DMS 273 treated with DMSO at 0.1 percent for 48 hours (cell line): ENCODE data around the gene FAM78A.
A peak's percentile ranks its signal among the peaks of the same experiment; 100 is the strongest.
"Not testable (repeated sequence)": the region's sequence is repeated elsewhere in the genome, so short reads cannot be mapped to it uniquely, and the experiment has no call there.

Experiments used
- DNase-seq: peaks from one replicate; lab custom pipeline; 2025; lab: John Stamatoyannopoulos, UW

Gene FAM78A

GRCh38 chr9:131281119-131281965 is 5.0 kb upstream of the FAM78A start:
- DNase-seq, result no peak

GRCh38 chr9:131280660-131281059 is 4.3 kb upstream of the FAM78A start:
- DNase-seq, result no peak

- DNase-seq, result no peak
These were observed 3.7 kb upstream of the FAM78A start for GRCh38 chr9:131279863-131280570.

- no peak for DNase-seq
These were observed 3.0 kb upstream of the FAM78A start for GRCh38 chr9:131279196-131279862.

- no peak for DNase-seq
These were observed 2.4 kb upstream of the FAM78A start for GRCh38 chr9:131278702-131279111.

GRCh38 chr9:131277910-131278701 is 1.8 kb upstream of the FAM78A start:
- peak; percentile 67 for DNase-seq

GRCh38 chr9:131277287-131277909 is 1.1 kb upstream of the FAM78A start:
- no peak for DNase-seq

GRCh38 chr9:131276891-131277286 is 579 bp upstream of the FAM78A start:
- no peak for DNase-seq

- no peak for DNase-seq
These were observed 797 bp downstream of the FAM78A start for GRCh38 chr9:131275332-131276093.

GRCh38 chr9:131274674-131275331 is 1.5 kb downstream of the FAM78A start:
- no peak for DNase-seq

- no peak for DNase-seq
These were observed 2.2 kb downstream of the FAM78A start for GRCh38 chr9:131273856-131274673.

- DNase-seq, result no peak
These were observed 3.0 kb downstream of the FAM78A start for GRCh38 chr9:131273146-131273855.

- no peak for DNase-seq
These were observed 4.1 kb downstream of the FAM78A start for GRCh38 chr9:131272212-131272611.

- DNase-seq, result no peak
These were observed 4.8 kb downstream of the FAM78A start for GRCh38 chr9:131271506-131271931.

GRCh38 chr9:131271016-131271273 is 5.4 kb downstream of the FAM78A start:
- DNase-seq, result not testable (repeated sequence)

GRCh38 chr9:131270171-131271015 is 5.9 kb downstream of the FAM78A start:
- no peak for DNase-seq

GRCh38 chr9:131266266-131267229 is 9.8 kb downstream of the FAM78A start:
- DNase-seq, result no peak
